Measurements from ENCODE around the gene SH3TC1. TPM values are rescaled to one million over a fixed set of nuclear protein-coding genes. Genes with fewer than 3 reads are reported as not detected.
A peak's percentile ranks its signal among the peaks of the same experiment; 100 is the strongest.

The SH3TC1 gene
- total and polyA plus RNA-seq, 10 of the 15 experiments (the other 5 are each of a cell fraction or from before 2014, with no cell fraction given), result 0.19 to 47.0 (median 18.4) TPM

GRCh38 chr4:8202108-8203051 lies 3.3 kb downstream of the SH3TC1 start:
- no peaks in the 10 kb centered on the region for H3K9me3 ChIP-seq (replicated peaks; ENCODE audit: control insufficient read depth, insufficient read depth, low read length)
- in situ Hi-C loops (cut with MboI) (no loop called here), intact Hi-C loops (cut with micrococcal nuclease; ENCODE audit: unreplicated experiment) (no loop called here)
- ATAC-seq, result peak; percentile 2; the same call in 2 of the 3 replicates
- no peak overlapping the region; the same call in 1 of the 2 replicates for H2AFZ ChIP-seq (ENCODE audit: control insufficient read depth, low read depth, low read length)
- H3K79me2 ChIP-seq (ENCODE audit: control insufficient read depth, insufficient read depth, low read length), result peaks cover 60% of the 10 kb centered on the region
- WGBS (ENCODE audit: insufficient coverage, insufficient replicate concordance, low lambda C conversion rate, missing lambda C conversion rate), result 38% methylated on average over 21 of the region's 21 CpGs
- no TSS peak for BruUV-seq (replicated peaks)
- peaks cover 62% of the 10 kb centered on the region for H3K4me1 ChIP-seq (ENCODE audit: control insufficient read depth, insufficient read depth, low read length)
- H3K27me3 ChIP-seq (replicated peaks in 1 of 2; ENCODE audit: control insufficient read depth in 2 of 2, insufficient read depth in 2 of 2, low read length in 1 of 2), result no peaks in the 10 kb centered on the region
- H3K36me3 ChIP-seq (ENCODE audit: control insufficient read depth in 2 of 2, insufficient read depth in 2 of 2, low read length in 1 of 2), result peaks cover 5 to 7% of the 10 kb centered on the region in 2 experiments; a peak in 3 of 4 replicates
- peak overlapping the region; percentile 100 for H3K4me2 ChIP-seq (ENCODE audit: control insufficient read depth, insufficient read depth)
- peak overlapping the region; percentile 74 for H3K4me3 ChIP-seq
- CTCF ChIA-PET, result interaction anchor here (0.7 to 2.6 kb wide), 12 partner anchors 10 to 234 kb away, joined by 3 to 29 read pairs (median 4); no protein-coding TSS in a partner anchor
- FAIRE-seq, result peak; percentile 35
- POLR2A ChIA-PET, result interaction anchor here (0.6 to 2.1 kb wide), 9 partner anchors 15 to 657 kb away, joined by 3 to 14 read pairs (median 3); no protein-coding TSS in a partner anchor
- RAD21 ChIA-PET (ENCODE audit: unreplicated experiment), result interaction anchor here (0.9 to 2.7 kb wide), 10 partner anchors 10 to 233 kb away, joined by 3 to 22 read pairs (median 4); no protein-coding TSS in a partner anchor
- DNase-seq (ENCODE audit: low read depth, low spot score), result no peak
- peak overlapping the region; percentile 91 for H3K9ac ChIP-seq (ENCODE audit: control insufficient read depth, insufficient read depth, low read length)
- no peaks in the 10 kb centered on the region for H4K20me1 ChIP-seq (ENCODE audit: control insufficient read depth, insufficient read depth)
- SMC1A ChIA-PET (ENCODE audit: uncharacterized antibody, unreplicated experiment), result interaction anchor here (0.6 to 3.0 kb wide), 13 partner anchors 10 to 233 kb away, joined by 3 to 19 read pairs (median 3); no protein-coding TSS in a partner anchor
- H3K27ac ChIP-seq (ENCODE audit: control insufficient read depth, insufficient read depth), result peak overlapping the region; percentile 94
- peak; percentile 38; the same call in 1 of the 2 replicates for TF ChIP-seq BACH1 (IDR thresholded peaks at IDR 0.05; ENCODE audit: borderline replicate concordance)
- no peak for TF ChIP-seq ZZZ3 (IDR thresholded peaks at IDR 0.05; ENCODE audit: control insufficient read depth, insufficient read length, low read depth)
- no peak for TF ChIP-seq HDGF (IDR thresholded peaks at IDR 0.05)
- peak; percentile 47 for TF ChIP-seq IKZF1 (conservative IDR thresholded peaks at IDR 0.05)
- TF ChIP-seq SPI1 (IDR thresholded peaks at IDR 0.05; ENCODE audit: borderline replicate concordance, insufficient read depth, low read depth, low read length), result peak; percentile 45
- TF ChIP-seq PAX5 (IDR thresholded peaks at IDR 0.05; ENCODE audit: borderline replicate concordance, low read depth, low read length), result peak; percentile 39; the same call in 1 of the 2 replicates
- peak; percentile 9; the same call in 1 of the 2 replicates for TF ChIP-seq CHD2 (IDR thresholded peaks at IDR 0.05; ENCODE audit: borderline replicate concordance, low read depth, low read length)
- 0 out of 2 replicates have a peak, but pooled peaks have one; percentile 24 for TF ChIP-seq MAX (IDR thresholded peaks at IDR 0.05; ENCODE audit: low read depth, low read length)
- peak; percentile 16 for TF ChIP-seq MYC (IDR thresholded peaks at IDR 0.05; ENCODE audit: insufficient read depth, insufficient read length, insufficient replicate concordance, low read length, severe bottlenecking)
- no peak for TF ChIP-seq ZNF687 (IDR thresholded peaks at IDR 0.05)
- TF ChIP-seq LARP7 (IDR thresholded peaks at IDR 0.05), result 0 out of 2 replicates have a peak, but pooled peaks have one; percentile 14
- TF ChIP-seq STAT3 (IDR thresholded peaks at IDR 0.05; ENCODE audit: low read depth, low read length), result no peak
- TF ChIP-seq NFXL1 (IDR thresholded peaks at IDR 0.05; ENCODE audit: borderline replicate concordance), result no peak
- TF ChIP-seq SIN3A (IDR thresholded peaks at IDR 0.05; ENCODE audit: low read depth, low read length), result 0 out of 2 replicates have a peak, but pooled peaks have one; percentile 49

Measured in GM12878 (cell line).